ENCODE measurements around the gene ARHGAP30.

GRCh38 chr1:161039154-161039545 is 30.5 kb downstream of the ARHGAP30 start:
- TF ChIP-seq CTCF (IDR thresholded peaks at IDR 0.05) = no peak
- no peak for TF ChIP-seq POLR2A (IDR thresholded peaks at IDR 0.05)
